Uterus (tissue), 2 donors: Measurements from ENCODE around the gene MAP3K12.

ENCODE experiments used
- CTCF ChIP-seq, 4 experiments: fragments of 200-600 bp in 2 of 4; fragments of 450-650 bp in 2 of 4; sonication (generic) in 2 of 4; IDR thresholded peaks; one replicate each; pipeline ENCODE4 v1.5.1; 2016 to 2019; ENCODE audit warnings: antibody characterized with exemption in 4 of 4, mild to moderate bottlenecking in 2 of 4, moderate library complexity in 1 of 4
- POLR2A ChIP-seq, 2 donors: fragments of 450-650 bp; IDR thresholded peaks; one replicate each; pipeline ENCODE4 v1.6.1; 2016; ENCODE audit warnings: antibody characterized with exemption in 2 of 2, mild to moderate bottlenecking in 1 of 2, moderate library complexity in 1 of 2

DNA sequence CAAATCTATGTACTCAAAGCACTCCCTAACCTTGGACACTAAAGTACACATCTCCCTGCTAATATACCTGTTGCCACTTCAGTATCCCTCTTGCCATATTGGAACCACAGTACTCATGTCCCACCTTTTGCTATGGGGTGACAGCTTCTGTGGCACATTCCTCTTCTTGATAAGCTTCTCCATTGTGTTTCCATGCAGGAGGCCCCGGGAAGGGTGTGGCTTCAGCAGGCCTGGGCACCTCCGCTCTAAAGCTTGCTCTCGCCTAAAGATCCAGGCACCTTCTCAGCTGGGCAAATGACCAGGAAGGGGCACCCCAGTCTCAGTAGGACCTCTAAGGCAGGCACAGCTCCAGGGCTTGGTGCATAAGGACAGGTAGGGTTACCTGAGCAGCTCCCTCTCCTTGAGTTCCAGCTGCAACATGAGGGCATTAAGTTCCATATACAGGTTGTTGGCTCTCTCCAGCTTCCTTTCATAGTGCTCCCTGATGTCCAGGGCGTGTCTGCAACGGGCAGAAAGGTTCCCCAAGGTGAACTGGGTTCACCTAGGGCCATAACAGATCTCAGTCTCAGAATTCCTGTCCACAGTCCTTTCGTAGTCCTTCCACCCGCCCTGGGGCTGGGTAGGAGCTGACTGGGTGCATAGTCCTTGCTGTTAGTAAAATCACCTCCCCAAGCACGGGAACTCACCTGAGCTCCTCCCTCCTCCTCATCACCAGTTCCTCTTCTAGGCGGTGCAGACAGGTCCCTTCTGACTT lies 15.9 kb downstream of the MAP3K12 start:
- TF ChIP-seq CTCF (IDR thresholded peaks at IDR 0.05), result no peak
- TF ChIP-seq POLR2A (IDR thresholded peaks at IDR 0.05), result no peak
